ENCODE data around the gene PINK1. TPM values are rescaled to one million over a fixed set of nuclear protein-coding genes. Genes with fewer than 3 reads are reported as not detected.

Gene PINK1
- total RNA-seq, 1 donor from 2014 or later = 25.0 TPM

- Mint-ChIP-seq H3K27me3 (peaks cover 8% of the 10 kb centered on the region), H3K27ac (no peak overlapping the region), H3K4me3 (ENCODE audit: low read depth) (no peak overlapping the region), H3K4me1 (ENCODE audit: low read depth) (no peaks in the 10 kb centered on the region), H3K9me3 (ENCODE audit: low read depth) (no peaks in the 10 kb centered on the region), H3K36me3 (ENCODE audit: insufficient read depth) (no peaks in the 10 kb centered on the region)
- no peak for TF ChIP-seq CTCF (IDR thresholded peaks at IDR 0.05; ENCODE audit: unreplicated experiment)
- DNase-seq (ENCODE audit: low spot score, unreplicated experiment) = no peak
These were observed 35.6 kb upstream of the PINK1 start for GRCh38 chr1:20597650-20598049.

- Mint-ChIP-seq H3K4me1 (ENCODE audit: low read depth) (no peaks in the 10 kb centered on the region), H3K9me3 (ENCODE audit: low read depth) (no peaks in the 10 kb centered on the region), H3K36me3 (ENCODE audit: insufficient read depth) (no peaks in the 10 kb centered on the region), H3K27me3 (peaks cover 3% of the 10 kb centered on the region), H3K27ac (no peak overlapping the region), H3K4me3 (ENCODE audit: low read depth) (no peak overlapping the region)
- DNase-seq (ENCODE audit: low spot score, unreplicated experiment) = no peak
- no peak for TF ChIP-seq CTCF (IDR thresholded peaks at IDR 0.05; ENCODE audit: unreplicated experiment)
These were observed 33.1 kb upstream of the PINK1 start for GRCh38 chr1:20600156-20600555.

GRCh38 chr1:20601129-20601825 is 32.0 kb upstream of the PINK1 start:
- H3K27ac Mint-ChIP-seq = no peak overlapping the region
- no peak for TF ChIP-seq CTCF (IDR thresholded peaks at IDR 0.05; ENCODE audit: unreplicated experiment)
- H3K27me3 Mint-ChIP-seq = peaks cover under 1% of the 10 kb centered on the region
- DNase-seq (ENCODE audit: low spot score, unreplicated experiment) = no peak
- H3K4me1 Mint-ChIP-seq (ENCODE audit: low read depth) = no peaks in the 10 kb centered on the region
- no peaks in the 10 kb centered on the region for H3K36me3 Mint-ChIP-seq (ENCODE audit: insufficient read depth)
- H3K4me3 Mint-ChIP-seq (ENCODE audit: low read depth) = no peak overlapping the region
- H3K9me3 Mint-ChIP-seq (ENCODE audit: low read depth) = no peaks in the 10 kb centered on the region

- H3K27ac Mint-ChIP-seq = no peak overlapping the region
- no peak overlapping the region for H3K4me3 Mint-ChIP-seq (ENCODE audit: low read depth)
- no peaks in the 10 kb centered on the region for H3K4me1 Mint-ChIP-seq (ENCODE audit: low read depth)
- no peak for TF ChIP-seq CTCF (IDR thresholded peaks at IDR 0.05; ENCODE audit: unreplicated experiment)
- no peak for DNase-seq (ENCODE audit: low spot score, unreplicated experiment)
- no peaks in the 10 kb centered on the region for H3K9me3 Mint-ChIP-seq (ENCODE audit: low read depth)
- peaks cover 9% of the 10 kb centered on the region for H3K27me3 Mint-ChIP-seq
- H3K36me3 Mint-ChIP-seq (ENCODE audit: insufficient read depth) = no peaks in the 10 kb centered on the region
These were observed 30.3 kb upstream of the PINK1 start for GRCh38 chr1:20602851-20603450.

GRCh38 chr1:20603504-20604464 is 29.5 kb upstream of the PINK1 start:
- no peak for TF ChIP-seq CTCF (IDR thresholded peaks at IDR 0.05; ENCODE audit: unreplicated experiment)
- no peak overlapping the region for H3K4me3 Mint-ChIP-seq (ENCODE audit: low read depth)
- peaks cover 11% of the 10 kb centered on the region for H3K27me3 Mint-ChIP-seq
- no peak for DNase-seq (ENCODE audit: low spot score, unreplicated experiment)
- no peak overlapping the region for H3K27ac Mint-ChIP-seq
- no peaks in the 10 kb centered on the region for H3K36me3 Mint-ChIP-seq (ENCODE audit: insufficient read depth)
- no peaks in the 10 kb centered on the region for H3K4me1 Mint-ChIP-seq (ENCODE audit: low read depth)
- H3K9me3 Mint-ChIP-seq (ENCODE audit: low read depth) = no peaks in the 10 kb centered on the region
